NCI-H524 treated with DMSO at 0.1 percent for 48 hours (cell line): ENCODE data around the gene PVR.
"Not testable (repeated sequence)": the region's sequence is repeated elsewhere in the genome, so short reads cannot be mapped to it uniquely, and the experiment has no call there.

ENCODE experiments used
- DNase-seq: peaks from one replicate; lab custom pipeline; 2025; lab: John Stamatoyannopoulos, UW

Gene PVR

GRCh38 chr19:44673510-44673909 is 29.8 kb downstream of the PVR start:
- no peak for DNase-seq

- no peak for DNase-seq
Measured at GRCh38 chr19:44675521-44675920, 31.8 kb downstream of the PVR start.

DNA sequence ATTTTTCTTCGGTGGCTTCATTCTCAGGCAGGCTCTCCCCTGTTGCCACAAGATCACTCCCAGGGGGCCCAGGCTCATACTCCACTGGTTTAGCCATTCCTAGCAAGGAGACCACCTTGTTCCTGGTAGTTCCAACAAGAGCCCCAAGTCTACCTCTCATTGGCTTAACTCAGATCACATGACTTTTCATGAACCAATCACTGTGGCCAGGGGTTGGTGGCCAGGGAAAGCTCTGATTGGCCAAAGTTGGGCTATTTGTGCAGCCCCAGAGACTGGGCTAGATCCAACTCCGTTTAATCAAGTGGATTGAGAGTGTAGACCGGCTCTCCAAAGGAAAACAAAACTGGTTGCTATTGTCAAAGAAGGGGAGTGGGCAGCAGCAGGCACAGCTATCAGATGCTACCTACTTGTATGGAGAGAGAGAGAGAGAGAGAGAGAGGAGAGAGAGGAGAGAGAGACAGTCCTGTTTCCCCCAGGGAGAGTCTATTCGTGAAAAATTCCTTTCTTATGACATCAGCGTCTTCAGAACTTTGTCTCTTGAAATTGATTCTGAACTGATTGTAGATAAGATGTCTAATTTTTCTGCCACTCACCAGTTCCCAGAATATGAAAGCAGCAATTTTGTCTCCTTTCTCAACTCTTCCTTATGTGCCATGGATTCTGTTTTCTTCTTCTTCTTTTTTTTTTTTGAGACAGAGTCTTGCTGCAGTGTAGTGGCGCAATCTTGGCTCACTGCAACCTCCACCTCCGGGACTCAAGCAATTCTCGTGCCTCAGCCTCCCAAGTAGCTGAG is 33.5 kb downstream of the PVR start:
- DNase-seq, result no peak

DNA sequence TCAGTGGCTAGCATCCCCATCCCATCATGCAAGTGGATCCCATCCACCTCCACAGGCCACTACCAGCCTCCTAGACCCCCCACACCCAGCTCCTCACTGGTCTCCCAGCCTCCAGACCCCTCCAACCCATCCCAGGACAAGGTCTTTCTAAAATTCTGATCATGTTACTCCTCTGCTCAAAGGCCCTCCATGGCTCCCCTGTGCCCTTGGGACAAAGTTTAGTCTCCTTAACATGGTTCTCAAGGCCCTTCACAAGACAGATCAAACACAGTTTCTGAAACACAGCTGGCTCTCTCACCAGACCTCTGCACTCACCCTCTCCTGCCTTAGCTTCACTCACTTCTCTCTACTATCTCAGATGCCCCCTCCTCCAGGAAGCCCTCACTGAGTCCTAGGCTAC is 36.8 kb downstream of the PVR start:
- DNase-seq, result no peak

DNA sequence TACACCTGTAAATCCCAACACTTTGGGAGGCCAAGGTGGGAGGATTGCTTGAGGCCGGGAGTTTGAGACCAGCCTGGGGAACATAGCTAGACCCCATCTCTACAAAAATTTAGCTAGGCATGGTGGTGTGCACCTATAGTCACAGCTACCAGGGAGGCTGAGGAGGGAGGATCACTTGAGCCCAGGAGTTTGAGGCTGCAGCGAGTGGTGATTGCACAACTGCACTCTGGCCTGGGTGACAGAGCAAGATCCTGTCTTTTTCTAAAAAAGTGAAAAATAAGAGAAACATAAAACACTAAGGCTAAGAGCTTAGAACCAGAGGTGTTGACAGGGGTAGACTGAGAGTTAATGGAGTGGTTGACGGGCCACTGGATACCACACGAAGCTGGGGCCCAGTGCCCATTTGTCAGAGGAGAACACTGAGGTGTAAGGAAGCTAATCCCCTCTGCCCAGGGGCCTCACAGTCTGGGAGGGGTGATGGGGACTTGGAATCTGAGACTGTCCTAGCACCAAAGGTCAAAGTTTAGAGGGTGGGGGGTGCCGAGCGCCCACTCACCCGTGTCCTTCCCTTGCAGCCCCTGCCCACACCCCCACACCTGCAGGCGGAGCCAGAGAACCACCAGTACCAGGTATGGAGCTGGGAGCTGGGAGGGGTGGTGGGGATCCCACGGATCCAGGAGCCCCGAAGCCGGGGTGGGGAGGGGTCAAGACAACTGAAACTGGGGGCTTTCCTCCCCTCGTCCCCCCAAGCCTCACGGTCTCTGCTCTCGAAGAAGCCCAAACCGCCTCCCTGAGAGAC is 38.5 kb downstream of the PVR start:
- no peak for DNase-seq

DNA sequence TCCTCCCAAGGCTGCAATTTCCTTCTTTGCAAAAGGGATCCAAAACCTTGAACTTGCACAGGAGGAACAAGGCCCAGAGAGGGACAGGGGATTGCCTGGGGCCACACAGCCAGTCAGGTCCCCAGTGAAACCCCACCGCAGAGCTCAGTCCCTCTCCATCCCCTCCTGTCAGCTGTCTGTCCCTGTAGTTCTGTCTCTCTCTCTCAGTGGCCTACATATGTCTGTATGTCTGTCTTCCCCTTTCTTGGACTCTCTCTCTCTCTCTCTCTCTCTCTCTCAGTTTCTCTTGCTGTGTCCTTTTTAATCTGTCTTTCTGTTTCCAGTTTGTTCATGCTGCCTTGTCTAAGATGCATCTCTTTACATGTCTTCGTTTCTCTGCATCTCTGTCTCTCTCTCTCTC is 39.1 kb downstream of the PVR start:
- DNase-seq, result no peak

- no peak for DNase-seq
Measured at GRCh38 chr19:44683434-44684210, 39.9 kb downstream of the PVR start.

DNA sequence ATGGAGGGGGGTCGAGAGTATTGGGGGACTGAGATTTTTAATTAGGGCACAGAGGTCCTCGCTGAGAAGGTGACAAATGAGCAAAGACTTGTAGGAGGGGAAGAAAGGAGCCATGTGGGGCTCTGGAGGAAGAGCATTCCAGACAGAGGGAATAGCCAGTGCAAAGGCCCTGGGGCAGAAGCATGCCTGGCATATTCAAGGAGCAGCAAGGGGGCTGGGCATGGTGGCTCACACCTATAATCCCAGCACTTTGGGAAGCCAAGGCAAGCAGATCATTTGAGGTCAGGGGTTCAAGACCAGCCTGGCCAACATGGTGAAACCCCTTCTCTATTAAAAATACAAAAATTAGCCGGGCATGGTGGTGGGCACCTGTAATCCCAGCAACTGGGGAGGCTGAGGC is 40.7 kb downstream of the PVR start:
- not testable (repeated sequence) for DNase-seq

- no peak for DNase-seq
Measured at GRCh38 chr19:44684892-44685863, 41.5 kb downstream of the PVR start.

DNA sequence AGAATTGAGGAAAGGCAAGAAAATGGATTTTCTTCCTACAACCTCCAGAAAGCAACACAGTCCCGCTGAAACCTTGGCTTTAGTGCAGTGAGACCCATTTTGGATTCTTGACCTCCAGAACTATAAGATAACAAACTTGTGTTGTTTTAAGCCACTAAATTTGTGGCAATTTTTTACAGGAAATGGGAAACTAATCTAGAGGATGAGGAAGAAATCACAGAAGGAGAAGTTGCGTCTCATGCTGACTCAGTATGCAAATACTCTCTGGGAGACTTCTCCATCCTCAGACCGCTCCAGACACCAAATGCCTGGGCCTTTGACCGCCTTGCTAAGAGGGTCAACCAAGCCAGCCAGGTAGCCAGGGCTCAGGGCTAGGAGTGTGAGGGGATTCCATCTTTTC is 42.2 kb downstream of the PVR start:
- no peak for DNase-seq

DNA sequence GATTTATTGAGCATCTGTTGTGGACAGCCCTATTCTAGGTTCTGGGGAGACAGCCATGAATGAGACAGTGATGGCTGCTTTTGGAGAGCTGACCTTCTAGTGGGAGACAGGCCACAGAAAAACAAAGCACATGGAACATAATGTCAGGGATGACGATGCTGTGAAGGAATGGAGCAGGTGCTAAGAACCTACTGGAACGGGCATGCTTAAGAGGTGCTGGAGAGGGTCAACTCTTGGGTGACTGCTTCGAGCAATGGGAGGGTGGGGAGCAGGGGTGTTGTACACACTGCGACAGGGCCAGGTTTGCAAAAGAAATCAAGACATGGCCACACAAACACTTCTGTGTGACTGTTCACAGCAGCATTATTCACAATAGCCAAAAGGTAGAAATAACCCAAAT is 43.2 kb downstream of the PVR start:
- no peak for DNase-seq

GRCh38 chr19:44687888-44688287 is 44.2 kb downstream of the PVR start:
- no peak for DNase-seq

DNA sequence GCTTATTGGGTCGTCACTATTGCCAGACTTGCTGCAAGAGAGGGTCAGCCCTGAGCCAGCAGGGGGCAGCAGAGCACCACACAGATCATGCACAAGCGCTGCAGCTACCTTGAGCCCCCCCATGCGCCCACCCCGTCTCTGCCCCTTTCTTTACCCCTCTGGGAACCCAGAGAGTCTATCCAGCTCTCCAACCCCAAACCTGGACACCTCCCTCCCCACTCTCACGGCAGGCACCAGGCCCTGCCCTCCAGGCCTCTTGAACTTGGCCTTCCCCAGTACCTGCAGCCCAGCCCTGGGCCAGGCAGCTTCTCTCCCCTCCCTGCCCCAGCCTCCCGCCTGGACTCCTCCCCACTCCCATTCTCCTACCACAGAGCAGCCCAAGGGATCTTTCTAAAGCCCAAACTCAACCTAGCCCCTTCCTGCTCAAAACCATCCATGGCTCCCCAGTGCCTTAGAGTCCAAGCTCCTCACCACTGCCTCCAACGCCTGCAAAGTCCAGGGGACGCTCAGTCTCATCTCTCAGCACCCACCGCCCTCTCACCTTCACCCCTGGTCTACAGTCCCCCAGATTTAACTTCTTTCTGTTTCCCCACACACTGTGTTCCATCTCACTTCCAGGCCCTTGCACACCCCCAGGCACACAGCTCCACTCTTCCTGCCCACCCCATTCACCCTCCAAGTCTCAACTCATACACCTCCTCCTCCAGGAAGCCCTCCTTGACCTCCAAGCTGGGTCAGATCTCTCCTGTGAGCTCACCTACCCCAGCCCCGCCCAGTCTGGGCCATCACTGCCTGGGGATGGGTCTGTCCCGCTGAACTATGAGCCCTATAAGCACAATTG is 45.8 kb downstream of the PVR start:
- DNase-seq, result no peak

GRCh38 chr19:44690131-44690440 is 46.4 kb downstream of the PVR start:
- DNase-seq, result no peak

DNA sequence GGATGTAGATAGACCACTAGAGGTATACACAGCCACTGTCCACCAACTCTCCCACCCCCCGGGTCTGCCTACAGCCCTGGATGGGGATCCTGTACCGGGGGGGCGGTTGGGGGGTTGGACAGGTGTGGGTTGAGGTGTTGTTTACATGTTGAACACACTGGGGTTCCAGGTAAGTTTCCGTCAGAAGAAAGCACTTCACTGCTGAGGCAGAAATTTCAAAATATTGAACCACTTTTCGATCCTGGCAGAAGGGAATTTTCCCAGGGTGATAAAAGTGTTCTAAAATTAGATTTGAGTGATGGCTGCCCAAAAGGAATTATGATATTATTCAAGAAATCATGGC is 48.6 kb downstream of the PVR start:
- no peak for DNase-seq

- DNase-seq, result no peak
Measured at GRCh38 chr19:44694184-44694579, 50.5 kb downstream of the PVR start.

DNA sequence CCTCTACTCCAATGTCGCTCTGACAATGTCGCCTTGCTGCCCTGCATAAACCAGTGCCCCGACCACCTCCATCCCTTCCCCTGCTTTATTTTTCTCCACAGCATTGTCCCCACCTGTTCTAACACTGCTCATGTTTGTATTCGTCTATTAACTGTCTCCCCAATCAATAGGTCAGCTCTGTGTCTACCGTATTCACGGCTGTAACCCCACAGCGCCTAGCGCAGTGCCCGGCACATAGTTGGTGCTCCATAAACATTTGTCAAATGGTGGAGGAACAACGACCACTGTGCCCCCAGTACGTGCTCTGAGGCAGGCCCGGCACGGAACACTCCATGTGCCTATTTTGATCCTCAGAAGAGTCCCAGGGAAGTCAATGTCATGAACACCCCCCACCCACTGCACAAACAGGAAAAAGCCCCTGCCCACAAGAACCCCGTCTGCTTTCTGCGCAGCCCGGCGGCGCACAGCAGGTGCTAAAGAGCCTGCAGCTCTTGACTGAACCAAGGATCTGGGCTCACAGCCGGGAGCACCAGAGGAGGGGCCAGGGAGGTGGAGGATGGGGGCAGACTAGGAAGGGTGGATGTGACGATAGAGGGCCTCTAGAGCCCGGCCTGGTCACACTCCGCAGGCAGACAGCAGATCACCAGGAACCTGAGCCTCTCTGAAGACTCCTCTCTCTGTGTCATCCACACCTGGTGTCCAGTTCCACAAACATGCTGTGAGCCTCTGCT is 53.4 kb downstream of the PVR start:
- no peak for DNase-seq

GRCh38 chr19:44697670-44698034 is 53.9 kb downstream of the PVR start:
- no peak for DNase-seq

DNA sequence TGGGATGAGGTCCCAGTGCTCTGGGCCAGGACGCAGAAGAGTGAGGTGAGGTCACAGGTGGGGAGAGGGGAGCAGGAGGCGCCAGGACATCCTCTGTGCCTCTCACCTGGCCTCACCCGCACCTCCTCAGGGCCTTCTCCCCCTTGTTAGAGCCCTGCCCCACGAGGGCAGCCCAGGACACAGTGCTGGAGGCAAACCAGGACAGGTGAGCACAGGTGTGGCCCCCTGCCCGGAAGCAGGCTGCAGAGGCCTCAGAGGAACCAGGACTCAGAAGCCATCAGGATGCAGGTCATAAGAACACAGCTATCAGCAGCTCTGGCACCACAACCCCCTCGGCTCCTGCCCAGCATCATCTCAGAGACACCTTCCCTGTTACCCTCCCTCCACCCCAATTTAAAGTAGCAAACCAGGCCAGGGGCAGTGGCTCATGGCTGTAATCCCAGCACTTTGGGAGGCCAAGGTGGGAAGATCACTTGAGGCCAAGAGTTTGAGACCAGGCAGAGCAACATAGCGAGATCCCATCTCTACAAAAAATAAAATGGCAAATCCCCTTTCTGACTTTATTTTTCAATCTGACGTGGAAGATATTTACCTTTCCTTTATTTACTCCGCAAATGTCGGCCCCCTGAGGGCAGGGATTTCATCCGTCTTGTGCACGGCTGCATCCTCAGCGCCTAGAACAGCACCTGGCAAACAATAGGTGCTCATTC is 54.9 kb downstream of the PVR start, which contains the start of gene CEACAM16:
Gene CEACAM16, plus strand, starts transcription at position 660 of the 710 bp plus-strand sequence. CDS start 2,306 bp downstream, outside the sequence.
- no peak for DNase-seq
